Left lung (tissue), 10 donors: ENCODE results near the gene ZFP36. TPM values are rescaled to one million over a fixed set of nuclear protein-coding genes. Genes with fewer than 3 reads are reported as not detected.

ENCODE experiments used
- ATAC-seq: fragments of 200-7000 bp; cut with Tn5 transposase; one replicate; pipeline ENCODE4 v1.9.1; 2020; ENCODE audit warnings: moderate library complexity
- DNase-seq, 4 donors: peaks; one replicate each; pipeline ENCODE4 v3.0.0-alpha.2; 2013 to 2020
- H3K27ac ChIP-seq, 2 donors: fragments of 200-600 bp; sonication (generic) in 1 of 2; one replicate each; pipeline versions ENCODE4 v1.5.0 to v1.8.0; 2020 to 2021
- H3K27me3 ChIP-seq, 2 donors: fragments of 200-600 bp; sonication (generic) in 1 of 2; one replicate each; pipeline versions ENCODE4 v1.5.0 to v1.8.0; 2020 to 2021
- H3K36me3 ChIP-seq, 2 donors: fragments of 200-600 bp; sonication (generic) in 1 of 2; one replicate each; pipeline versions ENCODE4 v1.5.0 to v1.8.0; 2020 to 2021
- H3K4me1 ChIP-seq, 2 donors: fragments of 200-600 bp; one replicate each; pipeline ENCODE4 v1.8.0; 2021
- H3K4me3 ChIP-seq, 2 donors: fragments of 200-600 bp; sonication (generic) in 1 of 2; one replicate each; pipeline versions ENCODE4 v1.5.0 to v1.8.0; 2020 to 2021; ENCODE audit warnings: mild to moderate bottlenecking in 1 of 2
- H3K9me3 ChIP-seq, 2 donors: fragments of 200-600 bp; sonication (generic) in 1 of 2; one replicate each; pipeline versions ENCODE4 v1.5.0 to v1.8.0; 2020 to 2021
- CTCF ChIP-seq, 2 donors: fragments of 200-600 bp; sonication (generic) in 1 of 2; IDR thresholded peaks; one replicate each; pipeline versions ENCODE4 v1.5.0 to v1.8.0; 2021; ENCODE audit warnings: antibody characterized with exemption in 2 of 2
- intact Hi-C, 2 donors: fragments of 100-400 bp; cut with DNase I; formaldehyde crosslinking; loops; one replicate each; pipeline versions ENCODE4 v1.11.2 to v1.14.2; 2022
- polyA plus RNA-seq, 6 donors: library from polyadenylated mRNA; unstranded; fragments of 120-200 nt; gene quantifications; one replicate each; pipeline ENCODE4 v1.2.1, GENCODE V29; 2013; ENCODE audit not compliant: insufficient read length in 6 of 6
- total RNA-seq, 2 donors: library from RNA; stranded (reverse); fragmentation: NEBNext Ultra II Directional; extraction: Animal tissue kit (Norgen Biotek cat#: 25700); gene quantifications; one replicate each; pipeline ENCODE4 v1.2.1, GENCODE V29; 2021
- donor health status: DM: no; HTN: yes; CAD: no.
- donor health status: DM: no; HTN: no; CAD: no.

ZFP36 gene
- total and polyA plus RNA-seq, 8 donors: 25.4 to 295 (median 101) TPM

GRCh38 chr19:39410017-39410830 lies 3.6 kb downstream of the ZFP36 start:
- peak in 3 of 4 donors; percentile 80 to 93 (median 84) for DNase-seq
- Histone ChIP-seq H3K4me1 (peaks cover 11 to 62% of the 10 kb centered on the region in 2 donors), H3K27ac (peak overlapping the region; percentile 98 to 100), H3K9me3 (no peaks in the 10 kb centered on the region), H3K4me3 (peak overlapping the region; percentile 99 to 100), H3K36me3 (peaks cover 9 to 21% of the 10 kb centered on the region in 2 donors), H3K27me3 (peaks cover 0 to 12% of the 10 kb centered on the region in 2 donors)
- TF ChIP-seq CTCF (IDR thresholded peaks at IDR 0.05): no peak
- ATAC-seq: peak; percentile 6
- intact Hi-C loops: no loop called here

- Histone ChIP-seq H3K27me3 (peaks cover 0 to 12% of the 10 kb centered on the region in 2 donors), H3K4me3 (peak overlapping the region in 1 of 2 donors; percentile 100), H3K27ac (peak overlapping the region; percentile 98 to 100), H3K4me1 (peaks cover 11 to 61% of the 10 kb centered on the region in 2 donors), H3K36me3 (peaks cover 9 to 21% of the 10 kb centered on the region in 2 donors), H3K9me3 (no peaks in the 10 kb centered on the region)
- TF ChIP-seq CTCF (IDR thresholded peaks at IDR 0.05): no peak
- ATAC-seq (no peak), DNase-seq (no peak)
- intact Hi-C loops: no loop called here
These were observed 4.1 kb downstream of the ZFP36 start for GRCh38 chr19:39410831-39411080.

GRCh38 chr19:39411081-39411831 lies 4.6 kb downstream of the ZFP36 start:
- intact Hi-C loops: no loop called here
- Histone ChIP-seq H3K4me3 (peak overlapping the region in 1 of 2 donors; percentile 100), H3K27me3 (peaks cover 0 to 12% of the 10 kb centered on the region in 2 donors), H3K4me1 (peaks cover 11 to 58% of the 10 kb centered on the region in 2 donors), H3K9me3 (no peaks in the 10 kb centered on the region), H3K36me3 (peaks cover 9 to 21% of the 10 kb centered on the region in 2 donors), H3K27ac (peak overlapping the region; percentile 98 to 100)
- TF ChIP-seq CTCF (IDR thresholded peaks at IDR 0.05): no peak
- DNase-seq: peak in 2 of 4 donors; percentile 38 to 55
- no peak for ATAC-seq

GRCh38 chr19:39411832-39412099 lies 5.1 kb downstream of the ZFP36 start:
- Histone ChIP-seq H3K27me3 (peaks cover 0 to 12% of the 10 kb centered on the region in 2 donors), H3K9me3 (no peaks in the 10 kb centered on the region), H3K27ac (peak overlapping the region; percentile 98 to 100), H3K4me1 (peaks cover 11 to 62% of the 10 kb centered on the region in 2 donors), H3K36me3 (peaks cover 9 to 22% of the 10 kb centered on the region in 2 donors), H3K4me3 (peak overlapping the region in 1 of 2 donors; percentile 100)
- DNase-seq (peak; percentile 85 to 92 (median 90)), ATAC-seq (peak; percentile 46)
- peak; percentile 88 to 94 for TF ChIP-seq CTCF (IDR thresholded peaks at IDR 0.05)
- intact Hi-C loops: no loop called here
